Liver (tissue), 9 donors: ENCODE results near the gene BCL2L13. TPM values are rescaled to one million over a fixed set of nuclear protein-coding genes. Genes with fewer than 3 reads are reported as not detected.
A peak's percentile ranks its signal among the peaks of the same experiment; 100 is the strongest.

Experiments
- DNase-seq: peaks from one replicate; pipeline ENCODE4 v3.0.0-alpha.2; 2017; ENCODE audit warnings: low spot score
- H3K27ac ChIP-seq, 2 donors: one replicate each; pipeline ENCODE4 v1.7.0; 2013; ENCODE audit warnings: inconsistent platforms in 2 of 2, low read length in 2 of 2, control low read depth in 1 of 2, low read depth in 1 of 2, mild to moderate bottlenecking in 1 of 2
- H3K27me3 ChIP-seq, 4 donors: one replicate each; pipeline versions ENCODE4 v1.6.1 to v1.7.0; 2013; ENCODE audit warnings: low read length in 3 of 4, inconsistent platforms in 1 of 4, mild to moderate bottlenecking in 1 of 4, moderate library complexity in 1 of 4; ENCODE audit not compliant: control insufficient read depth in 4 of 4, insufficient read depth in 4 of 4
- H3K36me3 ChIP-seq, 4 donors: one replicate each; pipeline versions ENCODE4 v1.6.1 to v1.7.0; 2013; ENCODE audit warnings: low read length in 3 of 4, mild to moderate bottlenecking in 3 of 4, low read depth in 1 of 4, moderate library complexity in 1 of 4; ENCODE audit not compliant: control insufficient read depth in 4 of 4, insufficient read depth in 3 of 4
- H3K4me1 ChIP-seq, 4 donors: one replicate each; pipeline versions ENCODE4 v1.6.1 to v1.7.0; 2013; ENCODE audit warnings: low read length in 3 of 4, mild to moderate bottlenecking in 3 of 4, moderate library complexity in 1 of 4; ENCODE audit not compliant: control insufficient read depth in 4 of 4, insufficient read depth in 4 of 4
- H3K4me3 ChIP-seq, 3 donors: one replicate each; pipeline versions ENCODE4 v1.6.1 to v1.7.0; 2013; ENCODE audit warnings: low read length in 3 of 3, control low read depth in 1 of 3, low read depth in 1 of 3, mild to moderate bottlenecking in 1 of 3
- H3K9ac ChIP-seq, 2 donors: one replicate each; pipeline ENCODE4 v1.7.0; 2013; ENCODE audit warnings: low read length in 2 of 2, mild to moderate bottlenecking in 2 of 2, moderate library complexity in 2 of 2, control low read depth in 1 of 2, low read depth in 1 of 2
- H3K9me3 ChIP-seq, 4 donors: one replicate each; pipeline versions ENCODE4 v1.6.1 to v1.7.0; 2013; ENCODE audit warnings: low read length in 3 of 4; ENCODE audit not compliant: control insufficient read depth in 4 of 4
- ATF3 ChIP-seq: IDR thresholded peaks from 2 replicates; pipeline ENCODE4 v1.6.1; 2016; ENCODE audit warnings: antibody characterized with exemption
- CTCF ChIP-seq: fragments of 150-350 bp; IDR thresholded peaks from 2 replicates; pipeline ENCODE4 v1.5.1; 2017; ENCODE audit warnings: improper control_type of control experiment, low read depth, low read length; ENCODE audit not compliant: missing input control
- EGR1 ChIP-seq, 2 donors: IDR thresholded peaks; 2 replicates each; pipeline ENCODE4 v1.6.1; 2016 to 2018; ENCODE audit warnings: antibody characterized with exemption in 2 of 2, low read depth in 2 of 2
- FOXA1 ChIP-seq: IDR thresholded peaks from 2 replicates; pipeline ENCODE4 v1.6.1; 2016; ENCODE audit warnings: antibody characterized with exemption
- FOXA2 ChIP-seq: IDR thresholded peaks from 2 replicates; pipeline ENCODE4 v1.6.1; 2016; ENCODE audit warnings: antibody characterized with exemption
- GABPA ChIP-seq, 2 donors: IDR thresholded peaks in 1 of 2; conservative IDR thresholded peaks in 1 of 2; 2 replicates each; pipeline ENCODE4 v1.6.1; 2016; ENCODE audit warnings: antibody characterized with exemption in 2 of 2, mild to moderate bottlenecking in 1 of 2, moderate library complexity in 1 of 2
- HNF4A ChIP-seq, 2 donors: conservative IDR thresholded peaks; 2 replicates each; pipeline ENCODE4 v1.6.1; 2016; ENCODE audit warnings: antibody characterized with exemption in 2 of 2, mild to moderate bottlenecking in 2 of 2
- HNF4G ChIP-seq: IDR thresholded peaks from 2 replicates; pipeline ENCODE4 v1.6.1; 2016; ENCODE audit warnings: antibody characterized with exemption
- JUND ChIP-seq, 2 donors: IDR thresholded peaks; 2 replicates each; pipeline ENCODE4 v1.6.1; 2016; ENCODE audit warnings: antibody characterized with exemption in 2 of 2
- NR2F2 ChIP-seq: IDR thresholded peaks from 2 replicates; pipeline ENCODE4 v1.6.1; 2016; ENCODE audit warnings: antibody characterized with exemption
- RAD21 ChIP-seq, 2 donors: IDR thresholded peaks; 2 replicates each; pipeline ENCODE4 v1.6.1; 2016; ENCODE audit warnings: antibody characterized with exemption in 2 of 2, mild to moderate bottlenecking in 2 of 2
- RXRA ChIP-seq, 2 donors: IDR thresholded peaks; 2 replicates each; pipeline ENCODE4 v1.6.1; 2017 to 2018; ENCODE audit warnings: antibody characterized with exemption in 2 of 2, mild to moderate bottlenecking in 1 of 2
- SP1 ChIP-seq: IDR thresholded peaks from 2 replicates; pipeline ENCODE4 v1.6.1; 2018; ENCODE audit warnings: antibody characterized with exemption, mild to moderate bottlenecking
- TAF1 ChIP-seq: conservative IDR thresholded peaks from 2 replicates; pipeline ENCODE4 v1.6.1; 2016; ENCODE audit warnings: antibody characterized with exemption, mild to moderate bottlenecking
- YY1 ChIP-seq: IDR thresholded peaks from 2 replicates; pipeline ENCODE4 v1.6.1; 2016; ENCODE audit warnings: antibody characterized with exemption, mild to moderate bottlenecking
- WGBS: extraction: QIAGEN DNeasy Blood & Tissue Kit; methylation state at CpG from one replicate; pipeline ENCODE4 v1.1.7; 2013; 5-methylcytosine and 5-hydroxymethylcytosine counted together
- polyA plus RNA-seq, 2 donors: library from polyadenylated mRNA; stranded (reverse) in 1 of 2; unstranded in 1 of 2; fragments of 200-250 nt in 1 of 2; fragments of >200 nt in 1 of 2; fragmentation: Nextera tagmentation in 1 of 2; extraction: Ambion mirVana in 1 of 2; gene quantifications; one replicate each; pipeline versions ENCODE4 v1.2.1 to v1.2.3, GENCODE V29; 2013 to 2015
- total RNA-seq, 2 donors: library from RNA; depleted of rRNA; stranded (reverse); fragments of >200 nt; gene quantifications; one replicate each; pipeline ENCODE4 v1.2.3, GENCODE V29; 2014
- TF ChIP-seq, protein P1 (sequence below): IDR thresholded peaks from 2 replicates; pipeline ENCODE4 v1.6.1; 2016; ENCODE audit warnings: antibody characterized with exemption, mild to moderate bottlenecking
- TF ChIP-seq, protein P2 (sequence below): IDR thresholded peaks from 2 replicates; pipeline ENCODE4 v1.6.1; 2016; ENCODE audit warnings: antibody characterized with exemption
- donor health status: healthy.
- donor health status: healthy.
- donor health status: healthy.
- donor health status: healthy.
- donor health status: healthy.

Gene BCL2L13
- total and polyA plus RNA-seq, 4 donors = 22.3 to 31.8 (median 24.5) TPM

DNA sequence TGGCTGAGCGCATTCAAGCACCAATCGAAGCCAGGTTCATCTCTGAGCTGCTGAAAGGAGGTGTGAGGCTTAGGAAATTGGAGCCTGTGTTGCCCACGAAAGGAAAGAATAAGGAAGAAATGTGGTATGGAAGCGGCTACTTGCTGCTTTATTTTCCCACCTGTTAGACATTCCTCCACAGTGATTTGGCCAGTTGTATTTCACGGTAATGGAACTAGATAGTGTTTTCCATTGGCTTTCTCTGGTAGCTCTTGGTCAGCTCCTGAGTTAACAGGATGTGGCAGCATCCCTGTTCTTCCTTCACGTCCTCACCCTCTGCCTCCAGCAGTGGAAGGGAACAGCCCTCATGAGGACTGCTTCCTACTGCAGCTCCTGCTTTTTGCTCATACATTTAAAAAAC, 91.0 kb downstream of the BCL2L13 start:
- DNase-seq = no peak
- Histone ChIP-seq H3K27ac (no peak overlapping the region), H3K36me3 (peaks cover 5 to 28% (median 24%) of the 10 kb centered on the region in 4 donors), H3K27me3 (no peaks in the 10 kb centered on the region), H3K4me3 (no peak overlapping the region), H3K4me1 (peaks cover 3 to 28% (median 23%) of the 10 kb centered on the region in 4 donors), H3K9me3 (no peaks in the 10 kb centered on the region), H3K9ac (no peak overlapping the region)
- TF ChIP-seq NR2F2 (no peak), GABPA (IDR thresholded peaks at IDR 0.05 in 1 of 2, conservative IDR thresholded peaks at IDR 0.05 in 1 of 2) (no peak), TAF1 (no peak), CTCF (no peak), YY1 (no peak), SP1 (no peak), FOXA2 (no peak), HNF4A (conservative IDR thresholded peaks at IDR 0.05) (no peak), HNF4G (no peak), FOXA1 (no peak)
- 88% methylated on average over 6 of the region's 6 CpGs for WGBS

DNA sequence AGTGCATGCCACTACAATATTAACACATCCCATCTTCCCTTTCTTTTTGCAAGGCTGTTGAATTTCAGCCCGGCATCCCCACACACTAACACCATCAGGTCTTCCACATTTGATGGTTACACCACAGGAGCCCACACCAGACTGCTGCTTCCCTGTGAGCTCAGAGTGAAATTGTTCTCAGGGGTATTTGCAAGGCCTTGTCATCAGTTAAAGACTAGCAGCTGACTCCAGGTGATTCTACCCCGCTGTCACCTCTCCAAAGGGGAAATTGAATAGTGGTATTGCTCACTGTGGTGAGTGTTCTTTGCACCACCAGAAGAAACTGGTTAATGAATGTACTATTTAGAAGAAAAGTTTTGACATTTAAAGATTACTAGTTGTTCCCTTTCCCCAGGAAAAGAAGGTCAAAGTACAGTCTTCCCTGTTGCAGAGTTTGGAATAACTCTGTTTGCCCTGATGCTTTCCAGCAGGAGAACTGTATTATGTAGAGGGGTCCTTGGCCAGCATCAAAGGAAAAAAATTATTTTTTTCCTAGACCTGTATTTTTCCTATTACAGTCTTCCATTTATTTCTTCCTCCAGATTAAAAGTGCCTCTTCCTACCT, 93.8 kb downstream of the BCL2L13 start:
- 51% methylated on average over 2 of the region's 2 CpGs for WGBS
- Histone ChIP-seq H3K27ac (peak overlapping the region; percentile 72 to 88), H3K4me1 (peaks cover 3 to 28% (median 23%) of the 10 kb centered on the region in 4 donors), H3K9me3 (no peaks in the 10 kb centered on the region), H3K4me3 (no peak overlapping the region), H3K36me3 (peaks cover 3 to 38% (median 24%) of the 10 kb centered on the region in 4 donors), H3K27me3 (no peaks in the 10 kb centered on the region), H3K9ac (no peak overlapping the region)
- TF ChIP-seq FOXA2 = no peak
- TF ChIP-seq, protein P1, sequence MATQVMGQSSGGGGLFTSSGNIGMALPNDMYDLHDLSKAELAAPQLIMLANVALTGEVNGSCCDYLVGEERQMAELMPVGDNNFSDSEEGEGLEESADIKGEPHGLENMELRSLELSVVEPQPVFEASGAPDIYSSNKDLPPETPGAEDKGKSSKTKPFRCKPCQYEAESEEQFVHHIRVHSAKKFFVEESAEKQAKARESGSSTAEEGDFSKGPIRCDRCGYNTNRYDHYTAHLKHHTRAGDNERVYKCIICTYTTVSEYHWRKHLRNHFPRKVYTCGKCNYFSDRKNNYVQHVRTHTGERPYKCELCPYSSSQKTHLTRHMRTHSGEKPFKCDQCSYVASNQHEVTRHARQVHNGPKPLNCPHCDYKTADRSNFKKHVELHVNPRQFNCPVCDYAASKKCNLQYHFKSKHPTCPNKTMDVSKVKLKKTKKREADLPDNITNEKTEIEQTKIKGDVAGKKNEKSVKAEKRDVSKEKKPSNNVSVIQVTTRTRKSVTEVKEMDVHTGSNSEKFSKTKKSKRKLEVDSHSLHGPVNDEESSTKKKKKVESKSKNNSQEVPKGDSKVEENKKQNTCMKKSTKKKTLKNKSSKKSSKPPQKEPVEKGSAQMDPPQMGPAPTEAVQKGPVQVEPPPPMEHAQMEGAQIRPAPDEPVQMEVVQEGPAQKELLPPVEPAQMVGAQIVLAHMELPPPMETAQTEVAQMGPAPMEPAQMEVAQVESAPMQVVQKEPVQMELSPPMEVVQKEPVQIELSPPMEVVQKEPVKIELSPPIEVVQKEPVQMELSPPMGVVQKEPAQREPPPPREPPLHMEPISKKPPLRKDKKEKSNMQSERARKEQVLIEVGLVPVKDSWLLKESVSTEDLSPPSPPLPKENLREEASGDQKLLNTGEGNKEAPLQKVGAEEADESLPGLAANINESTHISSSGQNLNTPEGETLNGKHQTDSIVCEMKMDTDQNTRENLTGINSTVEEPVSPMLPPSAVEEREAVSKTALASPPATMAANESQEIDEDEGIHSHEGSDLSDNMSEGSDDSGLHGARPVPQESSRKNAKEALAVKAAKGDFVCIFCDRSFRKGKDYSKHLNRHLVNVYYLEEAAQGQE = peak; percentile 44
- peak in 1 of 2 donors; percentile 41 for TF ChIP-seq JUND (IDR thresholded peaks at IDR 0.05)
- TF ChIP-seq CTCF = no peak
- TF ChIP-seq YY1 = no peak
- TF ChIP-seq RXRA (IDR thresholded peaks at IDR 0.05) = peak; percentile 32 to 43
- TF ChIP-seq HNF4G = peak; percentile 25
- no peak for TF ChIP-seq EGR1 (IDR thresholded peaks at IDR 0.05; ENCODE audit: low read depth in 2 of 2)
- TF ChIP-seq, protein P2, sequence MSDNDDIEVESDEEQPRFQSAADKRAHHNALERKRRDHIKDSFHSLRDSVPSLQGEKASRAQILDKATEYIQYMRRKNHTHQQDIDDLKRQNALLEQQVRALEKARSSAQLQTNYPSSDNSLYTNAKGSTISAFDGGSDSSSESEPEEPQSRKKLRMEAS = no peak
- peak; percentile 81 to 84 for TF ChIP-seq HNF4A (conservative IDR thresholded peaks at IDR 0.05)
- TF ChIP-seq ATF3 = no peak
- TF ChIP-seq SP1 = peak; percentile 71
- no peak for TF ChIP-seq RAD21 (IDR thresholded peaks at IDR 0.05)
- TF ChIP-seq GABPA (IDR thresholded peaks at IDR 0.05 in 1 of 2, conservative IDR thresholded peaks at IDR 0.05 in 1 of 2) = no peak
- no peak for TF ChIP-seq NR2F2
- no peak for TF ChIP-seq FOXA1
- no peak for DNase-seq
